Measurements from ENCODE around the gene SPRR2E. TPM values are rescaled to one million over a fixed set of nuclear protein-coding genes. Genes with fewer than 3 reads are reported as not detected.

SPRR2E gene
- total RNA-seq, 1 donor, result not detected

Other genes with a start within 250 kb of the SPRR2E start
- not detected for gene LCE7A, start 234.5 kb downstream of the SPRR2E start, total RNA-seq
- not detected for gene SMCP, start 216.2 kb downstream of the SPRR2E start, total RNA-seq
- not detected for gene IVL, start 186.0 kb downstream of the SPRR2E start, total RNA-seq
- gene SPRR5, start 147.3 kb downstream of the SPRR2E start, total RNA-seq, result not detected
- gene SPRR4, start 123.9 kb downstream of the SPRR2E start, total RNA-seq, result not detected
- gene SPRR1A, start 110.4 kb downstream of the SPRR2E start, total RNA-seq, result not detected
- gene SPRR3, start 92.8 kb downstream of the SPRR2E start, total RNA-seq, result not detected
- not detected for gene SPRR1B, start 63.3 kb downstream of the SPRR2E start, total RNA-seq
- gene SPRR2D, start 53.4 kb downstream of the SPRR2E start, total RNA-seq, result not detected
- gene SPRR2A, start 37.0 kb downstream of the SPRR2E start, total RNA-seq, result not detected
- gene SPRR2B, start 22.9 kb downstream of the SPRR2E start, total RNA-seq, result not detected
- not detected for gene SPRR2F, start 19.0 kb upstream of the SPRR2E start, total RNA-seq
- gene SPRR2G, start 56.4 kb upstream of the SPRR2E start, total RNA-seq, result not detected
- gene LELP1, start 108.9 kb upstream of the SPRR2E start, total RNA-seq, result not detected
- not detected for gene PRR9, start 123.1 kb upstream of the SPRR2E start, total RNA-seq
- not detected for gene LORICRIN, start 165.2 kb upstream of the SPRR2E start, total RNA-seq
- not detected for gene PGLYRP3, start 218.4 kb upstream of the SPRR2E start, total RNA-seq

All from mononuclear cell (primary cell).